ENCODE results near the gene TPRX2.
"Not testable (repeated sequence)": the region's sequence is repeated elsewhere in the genome, so short reads cannot be mapped to it uniquely, and the experiment has no call there.

TPRX2 gene

GRCh38 chr19:47863514-47863936, 4.5 kb downstream of the TPRX2 start:
- peak; percentile 66 for DNase-seq

- DNase-seq, result no peak
Measured at GRCh38 chr19:47865166-47865565, 6.1 kb downstream of the TPRX2 start.

GRCh38 chr19:47878906-47879305, 19.9 kb downstream of the TPRX2 start:
- no peak for DNase-seq

- not testable (repeated sequence) for DNase-seq
Measured at GRCh38 chr19:47879385-47879784, 20.4 kb downstream of the TPRX2 start.

- no peak for DNase-seq
Measured at GRCh38 chr19:47881757-47882156, 22.7 kb downstream of the TPRX2 start.

GRCh38 chr19:47882890-47883289, 23.9 kb downstream of the TPRX2 start:
- no peak for DNase-seq

- no peak for DNase-seq
Measured at GRCh38 chr19:47885067-47885463, 26.0 kb downstream of the TPRX2 start.

GRCh38 chr19:47886010-47886559, 27.1 kb downstream of the TPRX2 start, which contains the start of gene SULT2A1:
Gene SULT2A1 (minus strand): TSS chr19:47886315. CDS start chr19:47886257, 58 bp downstream.
- no peak for DNase-seq

- DNase-seq, result no peak
Measured at GRCh38 chr19:47890865-47891621, 32.0 kb downstream of the TPRX2 start.

- DNase-seq, result no peak
Measured at GRCh38 chr19:47891622-47891922, 32.5 kb downstream of the TPRX2 start.

- no peak for DNase-seq
Measured at GRCh38 chr19:47891923-47892666, 33.1 kb downstream of the TPRX2 start.

GRCh38 chr19:47895165-47895782, 36.2 kb downstream of the TPRX2 start:
- DNase-seq, result no peak

- DNase-seq, result no peak
Measured at GRCh38 chr19:47896019-47896418, 37.0 kb downstream of the TPRX2 start.

GRCh38 chr19:47896773-47897172, 37.7 kb downstream of the TPRX2 start:
- DNase-seq, result no peak

- no peak for DNase-seq
Measured at GRCh38 chr19:47897861-47898260, 38.8 kb downstream of the TPRX2 start.

GRCh38 chr19:47899335-47899734, 40.3 kb downstream of the TPRX2 start:
- no peak for DNase-seq

GRCh38 chr19:47901370-47901769, 42.3 kb downstream of the TPRX2 start:
- no peak for DNase-seq

- not testable (repeated sequence) for DNase-seq
Measured at GRCh38 chr19:47909350-47909749, 50.3 kb downstream of the TPRX2 start.

- not testable (repeated sequence) for DNase-seq
Measured at GRCh38 chr19:47910191-47910590, 51.2 kb downstream of the TPRX2 start.

Measured in inflammatory macrophage treated with lipopolysaccharide for 4 hours (primary cell).